Measurements from ENCODE around the gene PRPS1L1. TPM values are rescaled to one million over a fixed set of nuclear protein-coding genes. Genes with fewer than 3 reads are reported as not detected.

The PRPS1L1 gene
- total RNA-seq, 2 donors from 2014 or later: not detected

- H3K4me1 ChIP-seq (ENCODE audit: control insufficient read depth, insufficient read depth, low read length): no peaks in the 10 kb centered on the region
- peaks cover 3% of the 10 kb centered on the region for H3K9me3 Mint-ChIP-seq
- H3K27me3 Mint-ChIP-seq (ENCODE audit: insufficient read depth): no peaks in the 10 kb centered on the region
- no peak overlapping the region for H3K27ac ChIP-seq (ENCODE audit: low read depth, low read length)
- no peaks in the 10 kb centered on the region for H3K36me3 ChIP-seq (ENCODE audit: control insufficient read depth, insufficient read depth, low read length)
- no peaks in the 10 kb centered on the region for H3K4me1 Mint-ChIP-seq
- H3K9me3 ChIP-seq (ENCODE audit: control insufficient read depth, low read length): no peaks in the 10 kb centered on the region
- no peak overlapping the region for H3K4me3 ChIP-seq (ENCODE audit: low read length)
- 80 to 86% methylated on average over 1 of the region's 1 CpG for WGBS, 2 experiments (ENCODE audit: insufficient coverage in 1 of 2, insufficient read length in 1 of 2)
- TF ChIP-seq CTCF (conservative IDR thresholded peaks at IDR 0.05): no peak
- no peak overlapping the region for H3K9ac ChIP-seq (ENCODE audit: extremely low read depth, low read length, poor library complexity, severe bottlenecking)
- no peaks in the 10 kb centered on the region for H3K27me3 ChIP-seq (ENCODE audit: control insufficient read depth, insufficient read depth, low read length, poor library complexity, severe bottlenecking)
- H3K4me3 Mint-ChIP-seq: no peak overlapping the region
- no peak for DNase-seq
- H3K36me3 Mint-ChIP-seq (ENCODE audit: low read depth): no peaks in the 10 kb centered on the region
- no peak overlapping the region for H3K27ac Mint-ChIP-seq
Observed at GRCh38 chr7:18046601-18047000, 19.0 kb upstream of the PRPS1L1 start.

GRCh38 chr7:18045171-18045570 is 17.5 kb upstream of the PRPS1L1 start:
- Histone ChIP-seq H3K36me3 (ENCODE audit: control insufficient read depth, insufficient read depth, low read length) (no peaks in the 10 kb centered on the region), H3K9me3 (ENCODE audit: control insufficient read depth, low read length) (no peaks in the 10 kb centered on the region), H3K4me3 (ENCODE audit: low read length) (no peak overlapping the region), H3K27me3 (ENCODE audit: control insufficient read depth, insufficient read depth, low read length, poor library complexity, severe bottlenecking) (no peaks in the 10 kb centered on the region), H3K27ac (ENCODE audit: low read depth, low read length) (no peak overlapping the region), H3K4me1 (ENCODE audit: control insufficient read depth, insufficient read depth, low read length) (no peaks in the 10 kb centered on the region), H3K9ac (ENCODE audit: extremely low read depth, low read length, poor library complexity, severe bottlenecking) (no peak overlapping the region)
- peaks cover 3% of the 10 kb centered on the region for H3K9me3 Mint-ChIP-seq
- H3K36me3 Mint-ChIP-seq (ENCODE audit: low read depth): no peaks in the 10 kb centered on the region
- H3K27me3 Mint-ChIP-seq (ENCODE audit: insufficient read depth): no peaks in the 10 kb centered on the region
- no peaks in the 10 kb centered on the region for H3K4me1 Mint-ChIP-seq
- H3K4me3 Mint-ChIP-seq: no peak overlapping the region
- no peak for TF ChIP-seq CTCF (conservative IDR thresholded peaks at IDR 0.05)
- no peak overlapping the region for H3K27ac Mint-ChIP-seq
- WGBS, 2 experiments (ENCODE audit: insufficient coverage in 1 of 2, insufficient read length in 1 of 2): 86 to 95% methylated on average over 2 to 3 of the region's 3 CpGs
- no peak for DNase-seq

- no peak for TF ChIP-seq CTCF (conservative IDR thresholded peaks at IDR 0.05)
- Histone ChIP-seq H3K9ac (ENCODE audit: extremely low read depth, low read length, poor library complexity, severe bottlenecking) (no peak overlapping the region), H3K4me3 (ENCODE audit: low read length) (no peak overlapping the region), H3K9me3 (ENCODE audit: control insufficient read depth, low read length) (no peaks in the 10 kb centered on the region), H3K36me3 (ENCODE audit: control insufficient read depth, insufficient read depth, low read length) (no peaks in the 10 kb centered on the region), H3K4me1 (ENCODE audit: control insufficient read depth, insufficient read depth, low read length) (no peaks in the 10 kb centered on the region), H3K27ac (ENCODE audit: low read depth, low read length) (no peak overlapping the region), H3K27me3 (ENCODE audit: control insufficient read depth, insufficient read depth, low read length, poor library complexity, severe bottlenecking) (no peaks in the 10 kb centered on the region)
- no peaks in the 10 kb centered on the region for H3K36me3 Mint-ChIP-seq (ENCODE audit: low read depth)
- H3K4me1 Mint-ChIP-seq: peaks cover 3% of the 10 kb centered on the region
- H3K27ac Mint-ChIP-seq: no peak overlapping the region
- H3K9me3 Mint-ChIP-seq: peaks cover 3% of the 10 kb centered on the region
- H3K4me3 Mint-ChIP-seq: no peak overlapping the region
- no peaks in the 10 kb centered on the region for H3K27me3 Mint-ChIP-seq (ENCODE audit: insufficient read depth)
- no peak for DNase-seq
Observed at GRCh38 chr7:18041191-18041590, 13.5 kb upstream of the PRPS1L1 start.
